Bladder microvascular endothelial cell (primary cell): ENCODE results near the gene OR52N5. TPM values are rescaled to one million over a fixed set of nuclear protein-coding genes. Genes with fewer than 3 reads are reported as not detected.

ENCODE experiments used
- total RNA-seq: library from RNA; depleted of rRNA; stranded (reverse); fragments of >200 nt; gene quantifications from 2 replicates; pipeline ENCODE4 v1.2.3, GENCODE V29; 2014

Gene OR52N5
- total RNA-seq: not detected in 2 replicates

DNA sequence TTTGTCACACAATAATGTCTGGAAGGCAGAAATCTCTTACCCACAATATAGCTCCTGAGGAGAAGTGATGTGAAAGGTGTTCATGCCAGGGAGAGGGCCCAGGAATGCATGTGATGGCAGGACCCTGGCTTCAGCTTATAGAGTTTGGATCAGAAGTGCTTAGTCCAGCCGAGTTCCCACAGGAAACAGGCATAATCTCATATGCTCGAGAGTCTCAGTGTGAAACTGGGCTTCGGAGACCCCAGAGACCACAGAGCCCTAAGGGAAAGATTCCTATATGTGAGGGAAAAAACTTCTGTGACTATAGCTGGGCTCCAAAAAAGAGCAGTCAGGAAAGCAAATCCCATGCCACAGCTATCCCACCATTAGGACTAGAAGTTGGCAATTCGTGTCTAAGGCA lies at the start of gene OR52N5:
Gene OR52N5 (minus strand): TSS at position 101 of the 400 bp plus-strand sequence. CDS start 4,721 bp downstream, outside the sequence.

DNA sequence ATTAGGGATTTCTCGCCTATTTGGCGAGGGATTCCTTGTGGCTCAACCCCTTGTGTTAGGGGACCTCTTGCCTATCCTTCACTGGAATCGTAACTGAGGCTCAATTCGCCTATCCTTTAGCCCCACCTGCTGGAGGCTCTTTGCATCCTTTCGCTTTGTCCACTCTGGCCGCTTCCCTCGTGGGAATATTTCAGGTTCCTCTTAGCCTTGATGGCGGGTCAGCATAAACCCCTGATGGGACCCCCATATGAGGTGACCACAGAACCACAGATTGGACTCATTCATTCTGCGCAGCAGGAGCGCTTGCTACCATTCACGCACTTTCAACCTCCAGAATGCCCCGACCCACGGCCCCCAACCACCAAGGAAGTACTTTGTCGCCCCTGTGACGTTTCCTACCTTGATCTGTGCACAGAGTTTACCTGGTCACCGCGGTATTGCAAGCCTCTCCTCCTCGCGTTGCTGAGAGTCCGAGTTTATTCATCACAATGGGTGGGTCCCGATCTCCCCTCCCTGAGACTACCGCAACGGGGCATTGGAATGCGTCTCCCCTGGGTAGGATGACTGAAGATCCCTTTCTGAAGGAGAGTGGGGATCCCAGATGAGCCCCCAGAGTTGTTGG lies 25.5 kb upstream of the OR52N5 start, which contains the start of gene OR52N2:
Gene OR52N2 (plus strand): TSS at position 425 of the 622 bp plus-strand sequence. CDS start 11,412 bp downstream, outside the sequence.

DNA sequence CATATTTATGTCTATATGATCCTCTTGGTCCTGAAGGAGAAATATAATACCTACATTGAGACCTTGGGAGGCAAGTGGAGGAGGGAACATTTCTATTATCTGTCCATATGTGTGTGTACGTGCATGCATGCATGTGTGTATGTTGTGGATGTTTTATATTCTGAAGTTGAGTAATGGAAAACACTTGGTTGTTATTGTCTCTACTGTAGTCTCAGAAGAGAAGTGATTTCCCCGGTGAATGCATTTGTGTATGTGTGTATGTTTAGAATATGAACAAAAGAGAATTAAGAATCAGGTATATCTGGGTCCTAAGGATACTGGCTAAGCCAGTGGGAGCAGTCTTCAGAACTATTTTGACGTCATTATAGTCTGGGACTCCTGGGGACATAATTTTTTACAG lies 8.0 kb upstream of the OR52N5 start, which contains the start of gene OR52N1:
Gene OR52N1 (minus strand): TSS at position 101 of the 400 bp plus-strand sequence. CDS start 2,449 bp downstream, outside the sequence.

DNA sequence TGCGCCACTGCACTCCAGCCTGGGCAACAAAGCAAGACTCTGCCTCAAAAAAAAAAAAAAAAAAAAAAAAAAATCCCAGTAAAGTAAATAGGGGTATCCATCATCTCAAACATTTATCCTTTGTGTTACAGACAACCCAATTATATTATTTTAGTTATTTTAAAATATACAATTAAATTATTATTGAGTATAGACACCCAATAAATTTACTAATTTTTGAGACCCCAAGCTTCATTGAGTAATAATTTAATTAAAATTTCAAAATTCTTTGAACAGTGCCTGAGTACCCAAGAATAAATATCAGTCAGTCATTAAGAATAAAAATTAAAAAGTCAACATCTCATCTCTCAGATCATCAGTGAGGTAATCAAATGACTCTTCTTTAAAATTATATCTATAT lies 29.2 kb downstream of the OR52N5 start, which contains the start of gene OR52N4:
Gene OR52N4 (plus strand): TSS at position 301 of the 400 bp plus-strand sequence. CDS start 498 bp downstream, outside the sequence.

DNA sequence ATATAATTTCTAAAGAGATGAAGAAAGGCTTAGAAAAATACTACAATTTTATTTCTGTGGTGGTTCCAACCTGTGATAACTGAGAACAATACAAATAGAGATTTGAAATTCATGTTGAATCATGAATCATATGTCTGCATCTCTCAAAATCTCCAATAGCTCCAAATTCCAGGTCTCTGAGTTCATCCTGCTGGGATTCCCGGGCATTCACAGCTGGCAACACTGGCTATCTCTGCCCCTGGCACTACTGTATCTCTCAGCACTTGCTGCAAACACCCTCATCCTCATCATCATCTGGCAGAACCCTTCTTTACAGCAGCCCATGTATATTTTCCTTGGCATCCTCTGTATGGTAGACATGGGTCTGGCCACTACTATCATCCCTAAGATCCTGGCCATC lies 46.8 kb downstream of the OR52N5 start, which contains the start of gene OR56B1:
Gene OR56B1 (plus strand): TSS at position 53 of the 400 bp plus-strand sequence. CDS start 69 bp downstream, at position 122.

Other genes with a start within 250 kb of the OR52N5 start
- 0.38 TPM in 1 of 2 replicates, not detected in the other for gene OR52H1, start 234.8 kb downstream of the OR52N5 start, total RNA-seq
- not detected in 2 replicates for gene OR52B6, start 202.5 kb downstream of the OR52N5 start, total RNA-seq
- 1.3 and 2.1 TPM in 2 replicates for gene TRIM6, start 186.7 kb downstream of the OR52N5 start, total RNA-seq
- gene TRIM34, start 158.4 kb downstream of the OR52N5 start, total RNA-seq: 10.0 and 14.7 TPM in 2 replicates
- 48.6 and 116 TPM in 2 replicates for gene TRIM5, start 98.3 kb downstream of the OR52N5 start, total RNA-seq
- 96.0 and 226 TPM in 2 replicates for gene TRIM22, start 93.6 kb downstream of the OR52N5 start, total RNA-seq
- not detected in 2 replicates for gene OR56B1, start 46.9 kb downstream of the OR52N5 start, total RNA-seq
- gene OR52N4, start 29.1 kb downstream of the OR52N5 start, total RNA-seq: not detected in 2 replicates
- gene OR52N1, start 7.9 kb upstream of the OR52N5 start, total RNA-seq: not detected in 2 replicates
- not detected in 2 replicates for gene OR52N2, start 25.6 kb upstream of the OR52N5 start, total RNA-seq
- gene OR52E6, start 58.5 kb upstream of the OR52N5 start, total RNA-seq: not detected in 2 replicates
- gene OR52E8, start 74.3 kb upstream of the OR52N5 start, total RNA-seq: not detected in 2 replicates
- not detected in 2 replicates for gene OR52E4, start 97.3 kb upstream of the OR52N5 start, total RNA-seq
- not detected in 2 replicates for gene OR52E5, start 109.9 kb upstream of the OR52N5 start, total RNA-seq
- gene OR56A3, start 158.9 kb upstream of the OR52N5 start, total RNA-seq: not detected in 2 replicates
- not detected in 2 replicates for gene OR56A5, start 185.1 kb upstream of the OR52N5 start, total RNA-seq
- not detected in 2 replicates for gene OR52L1, start 203.6 kb upstream of the OR52N5 start, total RNA-seq
- not detected in 2 replicates for gene OR56A4, start 223.6 kb upstream of the OR52N5 start, total RNA-seq
- not detected in 2 replicates for gene OR56A1, start 247.4 kb upstream of the OR52N5 start, total RNA-seq